MCF 10A (cell line): Measurements from ENCODE around the gene EPHA4. TPM values are rescaled to one million over a fixed set of nuclear protein-coding genes. Genes with fewer than 3 reads are reported as not detected.

ENCODE experiments used
- BruUV-seq: library from RNA; stranded (reverse); fragments of 400-500 nt; replicated peaks from 2 replicates; lab custom pipeline; 2021; lab: Mats Ljungman, UMichigan
- CTCF ChIA-PET: fragments of 300-600 bp; sonication (Branson Sonifier 250); formaldehyde crosslinking; extraction: SDS; loops from one replicate; lab custom pipeline; 2021; ENCODE audit warnings: antibody characterized with exemption, inconsistent platforms; lab: Yijun Ruan, JAX
- POLR2A ChIA-PET: fragments of 300-600, 350-650 bp; sonication (Branson Sonifier 250); formaldehyde crosslinking; extraction: SDS; loops from one replicate; lab custom pipeline; 2020; ENCODE audit warnings: antibody characterized with exemption, inconsistent platforms; lab: Yijun Ruan, JAX
- DNase-seq: peaks from one replicate; pipeline ENCODE4 v3.0.0-alpha.2; 2018; ENCODE audit not compliant: unreplicated experiment
- H3K27ac Mint-ChIP-seq: one replicate; pipeline ENCODE4 v1.8.0; 2022; ENCODE audit warnings: mild to moderate bottlenecking, low read depth, mixed read lengths; ENCODE audit not compliant: unreplicated experiment
- H3K27me3 Mint-ChIP-seq: one replicate; pipeline ENCODE4 v1.8.0; 2022; ENCODE audit warnings: mixed read lengths; ENCODE audit not compliant: insufficient read depth, unreplicated experiment
- H3K36me3 Mint-ChIP-seq: one replicate; pipeline ENCODE4 v1.8.0; 2022; ENCODE audit warnings: mild to moderate bottlenecking, moderate library complexity, mixed read lengths; ENCODE audit not compliant: insufficient read depth, unreplicated experiment
- H3K4me1 Mint-ChIP-seq: one replicate; pipeline ENCODE4 v1.8.0; 2022; ENCODE audit warnings: mixed read lengths; ENCODE audit not compliant: insufficient read depth, unreplicated experiment
- H3K4me3 Mint-ChIP-seq: one replicate; pipeline ENCODE4 v1.8.0; 2022; ENCODE audit warnings: mild to moderate bottlenecking, moderate library complexity, mixed read lengths; ENCODE audit not compliant: unreplicated experiment
- H3K9me3 Mint-ChIP-seq: one replicate; pipeline ENCODE4 v1.8.0; 2022; ENCODE audit warnings: mixed read lengths; ENCODE audit not compliant: unreplicated experiment
- intact Hi-C: fragments of 100-400 bp; cut with micrococcal nuclease; formaldehyde crosslinking; loops from 2 replicates; pipeline ENCODE4 v1.14.1; 2022
- total RNA-seq: library from RNA; stranded (reverse); gene quantifications from 2 replicates; pipeline ENCODE4 v1.2.3, GENCODE V29; 2022
- TF ChIP-seq, protein P1 (sequence below): fragments of 200-600 bp; IDR thresholded peaks from one replicate; pipeline ENCODE4 v1.8.0; 2022; ENCODE audit warnings: antibody characterized with exemption, mild to moderate bottlenecking; ENCODE audit not compliant: unreplicated experiment

EPHA4 gene
- total RNA-seq, 1 experiment from 2014 or later, result 2.0 TPM

DNA sequence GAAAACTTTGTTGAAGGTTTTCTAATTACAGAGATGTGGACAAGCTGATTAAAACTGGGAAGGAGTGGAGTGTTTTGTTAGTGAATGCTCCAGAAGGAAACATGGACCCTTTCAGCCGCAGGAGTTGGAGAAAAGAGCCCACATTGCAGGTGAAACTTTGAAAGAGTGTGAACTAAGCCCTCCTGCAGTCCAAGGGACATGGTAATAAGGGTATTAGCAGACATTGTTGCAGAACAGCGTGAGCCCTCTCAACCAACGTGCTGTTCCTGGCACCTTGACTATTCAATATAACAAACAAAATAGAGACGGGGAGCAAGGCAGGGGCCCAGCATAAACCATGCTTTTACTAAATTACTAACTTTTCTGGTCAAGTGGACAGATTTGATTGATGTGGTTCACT is 122.7 kb downstream of the EPHA4 start:
- POLR2A ChIA-PET, result no interaction called here
- Mint-ChIP-seq H3K36me3 (no peaks in the 10 kb centered on the region), H3K4me3 (no peak overlapping the region), H3K9me3 (no peaks in the 10 kb centered on the region), H3K4me1 (no peaks in the 10 kb centered on the region), H3K27me3 (no peaks in the 10 kb centered on the region), H3K27ac (no peak overlapping the region)
- DNase-seq, result no peak
- no TSS peak for BruUV-seq
- TF ChIP-seq, protein P1, sequence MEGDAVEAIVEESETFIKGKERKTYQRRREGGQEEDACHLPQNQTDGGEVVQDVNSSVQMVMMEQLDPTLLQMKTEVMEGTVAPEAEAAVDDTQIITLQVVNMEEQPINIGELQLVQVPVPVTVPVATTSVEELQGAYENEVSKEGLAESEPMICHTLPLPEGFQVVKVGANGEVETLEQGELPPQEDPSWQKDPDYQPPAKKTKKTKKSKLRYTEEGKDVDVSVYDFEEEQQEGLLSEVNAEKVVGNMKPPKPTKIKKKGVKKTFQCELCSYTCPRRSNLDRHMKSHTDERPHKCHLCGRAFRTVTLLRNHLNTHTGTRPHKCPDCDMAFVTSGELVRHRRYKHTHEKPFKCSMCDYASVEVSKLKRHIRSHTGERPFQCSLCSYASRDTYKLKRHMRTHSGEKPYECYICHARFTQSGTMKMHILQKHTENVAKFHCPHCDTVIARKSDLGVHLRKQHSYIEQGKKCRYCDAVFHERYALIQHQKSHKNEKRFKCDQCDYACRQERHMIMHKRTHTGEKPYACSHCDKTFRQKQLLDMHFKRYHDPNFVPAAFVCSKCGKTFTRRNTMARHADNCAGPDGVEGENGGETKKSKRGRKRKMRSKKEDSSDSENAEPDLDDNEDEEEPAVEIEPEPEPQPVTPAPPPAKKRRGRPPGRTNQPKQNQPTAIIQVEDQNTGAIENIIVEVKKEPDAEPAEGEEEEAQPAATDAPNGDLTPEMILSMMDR, result no peak
- CTCF ChIA-PET, result no interaction called here
- intact Hi-C loops, result no loop called here

DNA sequence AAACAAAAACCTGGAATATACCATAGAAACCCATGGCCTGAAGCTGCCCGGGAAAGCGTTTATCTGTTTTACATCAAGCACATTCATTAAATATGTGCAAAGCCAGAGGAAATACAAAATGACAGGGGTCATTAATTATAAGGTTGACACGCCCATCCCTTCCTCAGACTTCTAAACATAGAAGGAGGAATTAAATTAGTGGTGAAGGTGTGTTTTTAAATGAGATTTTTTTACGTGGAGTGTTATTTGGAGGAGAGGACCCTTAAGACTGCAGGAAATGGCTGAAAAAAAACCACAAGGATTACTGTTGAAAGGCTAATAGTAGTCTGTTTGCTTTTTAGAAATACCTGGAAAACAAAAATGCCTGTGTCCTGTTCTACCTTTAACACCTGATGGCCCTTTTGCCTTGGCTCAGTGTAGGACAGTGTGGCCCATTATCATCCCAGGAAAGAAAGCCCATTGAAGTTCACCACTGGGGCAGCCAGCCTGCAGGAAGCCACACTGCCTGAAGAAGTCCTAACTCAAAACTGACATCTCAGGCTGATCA is 123.2 kb downstream of the EPHA4 start:
- H3K9me3 Mint-ChIP-seq, result no peaks in the 10 kb centered on the region
- H3K27ac Mint-ChIP-seq, result no peak overlapping the region
- no peak for DNase-seq
- ChIA-PET POLR2A (no interaction called here), CTCF (no interaction called here)
- no peaks in the 10 kb centered on the region for H3K27me3 Mint-ChIP-seq
- intact Hi-C loops, result no loop called here
- TF ChIP-seq, protein P1, result no peak
- no peaks in the 10 kb centered on the region for H3K36me3 Mint-ChIP-seq
- H3K4me3 Mint-ChIP-seq, result no peak overlapping the region
- H3K4me1 Mint-ChIP-seq, result peaks cover 3% of the 10 kb centered on the region
- BruUV-seq, result no TSS peak

DNA sequence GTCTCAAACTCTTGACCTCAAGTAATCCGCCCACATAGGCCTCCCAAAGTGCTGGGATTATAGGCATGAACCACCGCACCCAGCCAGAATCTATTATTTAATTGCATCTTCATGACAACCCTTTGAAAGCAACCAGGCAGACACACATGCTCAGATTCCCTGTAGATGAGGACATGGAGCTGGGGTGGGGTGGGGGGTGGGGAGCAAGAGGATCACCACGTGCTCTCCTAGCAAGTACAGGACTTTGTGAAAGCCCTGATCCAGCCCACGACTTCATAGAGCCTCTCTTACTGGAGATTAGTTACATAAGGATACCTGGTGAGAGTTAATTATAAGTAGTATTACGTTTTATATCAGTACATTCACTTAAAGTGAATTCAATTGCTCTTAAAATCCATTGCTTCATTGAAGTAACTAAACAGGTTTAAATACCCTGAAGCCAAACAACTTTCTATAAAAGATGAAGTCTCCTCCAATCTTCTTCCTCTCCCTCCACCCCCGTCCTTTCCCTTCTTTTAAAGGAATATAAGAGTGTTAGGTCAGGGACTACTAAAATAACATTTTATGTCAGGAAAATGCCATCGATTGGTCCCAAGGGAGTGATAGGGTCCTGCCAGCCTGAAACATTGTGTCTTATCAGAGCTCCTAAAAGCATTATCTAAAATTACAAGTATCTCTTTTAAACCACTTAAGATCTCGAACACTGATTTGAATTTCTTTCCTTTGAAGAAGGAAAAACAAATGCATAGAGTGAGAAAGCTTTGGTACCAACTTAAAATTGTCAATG is 123.9 kb downstream of the EPHA4 start:
- no TSS peak for BruUV-seq
- no peak overlapping the region for H3K27ac Mint-ChIP-seq
- CTCF ChIA-PET, result no interaction called here
- intact Hi-C loops, result no loop called here
- peaks cover 6% of the 10 kb centered on the region for H3K4me1 Mint-ChIP-seq
- H3K4me3 Mint-ChIP-seq, result no peak overlapping the region
- no peaks in the 10 kb centered on the region for H3K36me3 Mint-ChIP-seq
- H3K9me3 Mint-ChIP-seq, result no peaks in the 10 kb centered on the region
- no peaks in the 10 kb centered on the region for H3K27me3 Mint-ChIP-seq
- TF ChIP-seq, protein P1, result no peak
- DNase-seq, result no peak
- POLR2A ChIA-PET, result no interaction called here

DNA sequence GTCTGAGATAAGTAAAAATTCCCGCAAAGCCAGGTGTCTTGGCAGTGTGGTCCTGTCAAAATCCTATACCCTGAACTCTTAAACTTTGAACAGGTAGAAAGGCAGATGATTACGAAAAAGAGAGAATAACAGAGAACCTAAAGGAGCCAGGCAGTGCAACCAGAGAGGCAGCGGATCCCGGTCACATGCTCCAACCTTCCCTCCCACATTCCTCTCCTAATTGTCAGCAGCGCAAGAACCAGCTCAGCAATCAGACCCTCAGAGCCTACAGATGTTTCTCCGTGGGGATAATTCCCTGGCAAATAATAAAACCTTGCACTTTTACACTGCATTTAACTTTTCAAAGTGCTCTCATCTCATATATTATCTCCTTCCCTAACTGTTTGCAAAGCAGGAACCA is 124.8 kb downstream of the EPHA4 start:
- POLR2A ChIA-PET, result no interaction called here
- CTCF ChIA-PET, result interaction anchor here (0.6 kb wide), 1 partner anchor 399 kb away, joined by 3 read pairs; no protein-coding TSS in a partner anchor
- BruUV-seq, result no TSS peak
- H3K4me3 Mint-ChIP-seq, result no peak overlapping the region
- TF ChIP-seq, protein P1, result no peak
- peaks cover 6% of the 10 kb centered on the region for H3K4me1 Mint-ChIP-seq
- H3K9me3 Mint-ChIP-seq, result no peaks in the 10 kb centered on the region
- H3K27ac Mint-ChIP-seq, result no peak overlapping the region
- DNase-seq, result no peak
- intact Hi-C loops, result no loop called here
- H3K36me3 Mint-ChIP-seq, result no peaks in the 10 kb centered on the region
- H3K27me3 Mint-ChIP-seq, result no peaks in the 10 kb centered on the region
